HepG2 (cell line): Measurements from ENCODE around the gene ERP27. TPM values are rescaled to one million over a fixed set of nuclear protein-coding genes. Genes with fewer than 3 reads are reported as not detected.

Experiments
- ATAC-seq: fragments of 200-7000 bp; cut with Tn5 transposase; 3 replicates; pipeline ENCODE4 v1.9.1; 2020; ENCODE audit warnings: mild to moderate bottlenecking, moderate library complexity
- BruUV-seq: library from RNA; stranded (reverse); fragments of 400-500 nt; replicated peaks from 2 replicates; lab custom pipeline; 2021; lab: Mats Ljungman, UMichigan
- CTCF ChIA-PET: fragments of 300-600 bp; formaldehyde crosslinking; extraction: SDS; loops from one replicate; lab custom pipeline; 2021; ENCODE audit warnings: low total read pairs, inconsistent platforms, low intra/inter-chr PET ratio; lab: Yijun Ruan, JAX
- POLR2A ChIA-PET: fragments of 350-600 bp; sonication (Branson Sonifier 250); formaldehyde crosslinking; loops from one replicate; lab custom pipeline; 2020; ENCODE audit warnings: antibody characterized with exemption, inconsistent platforms; lab: Yijun Ruan, JAX
- DNase-seq: peaks from one replicate; pipeline ENCODE4 v3.0.0-alpha.2; 2015; ENCODE audit warnings: low spot score
- FAIRE-seq: peaks from 3 replicates; lab custom pipeline; 2011; peaks lifted over from hg19 to GRCh38; lab: Jason Lieb, UNC
- H2AFZ ChIP-seq: one replicate; pipeline ENCODE4 v1.6.1; 2011; ENCODE audit warnings: low read length, inconsistent platforms
- H3K27ac ChIP-seq: fragments of 300-600 bp; 3 replicates; pipeline ENCODE4 v1.8.0; 2011; ENCODE audit warnings: mixed run types, mild to moderate bottlenecking, mixed read lengths, low read length, inconsistent platforms; ENCODE audit not compliant: insufficient read depth; ENCODE audit errors: extremely low read length
- H3K27me3 ChIP-seq, 2 experiments: fragments of 200-600 bp in 1 of 2; 2 replicates in 1 of 2; 3 replicates in 1 of 2; pipeline versions ENCODE4 v1.6.0 to v1.8.0; 2011; ENCODE audit warnings: low read length in 2 of 2, mild to moderate bottlenecking in 2 of 2, moderate library complexity in 2 of 2, inconsistent platforms in 1 of 2; ENCODE audit not compliant: insufficient read depth in 2 of 2, control insufficient read depth in 1 of 2
- H3K36me3 ChIP-seq, 2 experiments: fragments of 200-600 bp in 1 of 2; replicated peaks in 1 of 2; 2 replicates in 1 of 2; 3 replicates in 1 of 2; pipeline versions ENCODE4 v1.5.1 to v1.8.0; 2011; ENCODE audit warnings: low read length in 2 of 2, inconsistent platforms in 1 of 2; ENCODE audit not compliant: insufficient read depth in 2 of 2, control insufficient read depth in 1 of 2
- H3K4me1 ChIP-seq: 2 replicates; pipeline ENCODE4 v1.5.1; 2012; ENCODE audit warnings: low read length, inconsistent platforms; ENCODE audit not compliant: insufficient read depth
- H3K4me2 ChIP-seq: 2 replicates; pipeline ENCODE4 v1.6.0; 2011; ENCODE audit warnings: low read depth, low read length, inconsistent platforms
- H3K4me3 ChIP-seq, 3 experiments: fragments of 200-600 bp in 1 of 3; sonication (generic), shearing (Covaris generic) in 1 of 3; replicated peaks in 1 of 3; 2 replicates each; pipeline ENCODE4 v1.5.1; 2011 to 2016; ENCODE audit warnings: low read length in 3 of 3, inconsistent platforms in 2 of 3, low read depth in 2 of 3, mild to moderate bottlenecking in 2 of 3, control low read depth in 1 of 3, mixed read lengths in 1 of 3; ENCODE audit not compliant: insufficient read depth in 1 of 3
- H3K79me2 ChIP-seq: one replicate; pipeline ENCODE4 v1.6.1; 2011; ENCODE audit warnings: low read length, inconsistent platforms; ENCODE audit not compliant: insufficient read depth
- H3K9ac ChIP-seq: 2 replicates; pipeline ENCODE4 v1.6.0; 2011; ENCODE audit warnings: mild to moderate bottlenecking, low read depth, low read length, inconsistent platforms; ENCODE audit not compliant: insufficient read depth
- H3K9me3 ChIP-seq: 2 replicates; pipeline ENCODE4 v1.5.1; 2012; ENCODE audit warnings: mild to moderate bottlenecking, low read length
- H4K20me1 ChIP-seq: 2 replicates; pipeline ENCODE4 v1.6.0; 2011; ENCODE audit warnings: inconsistent platforms, mild to moderate bottlenecking, low read length, moderate library complexity; ENCODE audit not compliant: insufficient read depth
- CBX5 ChIP-seq: sonication (generic); formaldehyde crosslinking; IDR thresholded peaks from 2 replicates; pipeline ENCODE4 v1.4.0; 2020; ENCODE audit warnings: missing genetic modification reagents, borderline replicate concordance
- ETV6 ChIP-seq: sonication (generic); formaldehyde crosslinking; conservative IDR thresholded peaks from 2 replicates; pipeline ENCODE4 v1.4.0; 2020; ENCODE audit warnings: missing genetic modification reagents
- GABPB1 ChIP-seq: IDR thresholded peaks from 2 replicates; pipeline ENCODE4 v1.6.1; 2016; ENCODE audit warnings: mild to moderate bottlenecking, missing genetic modification reagents, moderate library complexity, missing compliant biosample characterization
- GZF1 ChIP-seq: sonication (generic); formaldehyde crosslinking; IDR thresholded peaks from 2 replicates; pipeline ENCODE4 v1.5.1; 2020; ENCODE audit warnings: mild to moderate bottlenecking, missing genetic modification reagents
- KDM1A ChIP-seq: IDR thresholded peaks from 2 replicates; pipeline ENCODE4 v1.6.1; 2016; ENCODE audit warnings: missing compliant biosample characterization
- NCOR1 ChIP-seq: fragments of 200-600 bp; sonication (generic); IDR thresholded peaks from 2 replicates; pipeline ENCODE4 v1.7.0; 2017; ENCODE audit warnings: antibody characterized with exemption, low read length, borderline replicate concordance
- NFE2 ChIP-seq: sonication (generic); formaldehyde crosslinking; IDR thresholded peaks from 2 replicates; pipeline ENCODE4 v1.4.0; 2020; ENCODE audit warnings: missing genetic modification reagents
- NFE2L2 ChIP-seq: fragments of 150-350 bp; IDR thresholded peaks from 2 replicates; pipeline ENCODE4 v1.6.1; 2014; ENCODE audit warnings: low read length
- RFXANK ChIP-seq: IDR thresholded peaks from 2 replicates; pipeline ENCODE4 v1.6.1; 2016
- SNAI1 ChIP-seq: sonication (generic); formaldehyde crosslinking; IDR thresholded peaks from 2 replicates; pipeline ENCODE4 v1.5.0; 2020; ENCODE audit warnings: mild to moderate bottlenecking, missing genetic modification reagents, borderline replicate concordance
- SP140L ChIP-seq: sonication (generic); formaldehyde crosslinking; IDR thresholded peaks from 2 replicates; pipeline ENCODE4 v1.4.0; 2020; ENCODE audit warnings: missing genetic modification reagents, borderline replicate concordance
- ZNF3 ChIP-seq: IDR thresholded peaks from 2 replicates; pipeline ENCODE4 v1.7.0; 2017; ENCODE audit warnings: inconsistent platforms
- ZNF839 ChIP-seq: sonication (generic); formaldehyde crosslinking; IDR thresholded peaks from 2 replicates; pipeline ENCODE4 v1.4.0; 2020; ENCODE audit warnings: missing genetic modification reagents, mild to moderate bottlenecking, borderline replicate concordance
- WGBS: methylation state at CpG from one replicate; pipeline ENCODE4 v1.1.6; 2017; ENCODE audit warnings: low lambda C conversion rate; 5-methylcytosine and 5-hydroxymethylcytosine counted together
- in situ Hi-C: cut with HindIII; loops from 2 replicates; pipeline ENCODE4 v1.10.0; 2017; ENCODE audit warnings: low pct_unique_long_range_greater_than_20kb; ENCODE audit not compliant: extremely low pct_ligation_motif_present
- intact Hi-C: fragments of 100-400 bp; cut with micrococcal nuclease; formaldehyde crosslinking; loops from one replicate; pipeline ENCODE4 v1.10.0; 2022; ENCODE audit not compliant: unreplicated experiment
- polyA plus RNA-seq, 8 experiments: library from polyadenylated mRNA; depleted of rRNA in 3 of 8; stranded (reverse) in 7 of 8; unstranded in 1 of 8; fragments of >200 nt; fragmentation: Illumina TruSeq in 4 of 8; extraction: Trizol in 4 of 8; gene quantifications; 2 replicates each; pipeline versions ENCODE4 v1.2.1 to v1.2.3, GENCODE V29; 2011 to 2016; ENCODE audit warnings: low read depth in 4 of 8, missing spikeins in 1 of 8, mixed read lengths in 1 of 8; ENCODE audit not compliant: insufficient read depth in 1 of 8
- total RNA-seq, 5 experiments: library from RNA; depleted of rRNA; stranded (reverse); fragments of >200 nt; fragmentation: Illumina TruSeq; extraction: Trizol; gene quantifications; 2 replicates each; pipeline ENCODE4 v1.2.3, GENCODE V29; 2016; ENCODE audit warnings: low read depth in 1 of 5
- TF ChIP-seq, protein P1 (sequence below): sonication (generic); formaldehyde crosslinking; IDR thresholded peaks from 2 replicates; pipeline ENCODE4 v1.4.0; 2020; ENCODE audit warnings: missing genetic modification reagents, borderline replicate concordance
- TF ChIP-seq, protein P2 (sequence below): IDR thresholded peaks from 2 replicates; pipeline ENCODE4 v1.6.1; 2012; ENCODE audit warnings: low read length, improper control_type of control experiment

ERP27 gene
- total and polyA plus RNA-seq, 2 of the 13 experiments (the other 11 are each of a cell fraction or from before 2014, with no cell fraction given): 1.8 to 6.6 TPM

DNA sequence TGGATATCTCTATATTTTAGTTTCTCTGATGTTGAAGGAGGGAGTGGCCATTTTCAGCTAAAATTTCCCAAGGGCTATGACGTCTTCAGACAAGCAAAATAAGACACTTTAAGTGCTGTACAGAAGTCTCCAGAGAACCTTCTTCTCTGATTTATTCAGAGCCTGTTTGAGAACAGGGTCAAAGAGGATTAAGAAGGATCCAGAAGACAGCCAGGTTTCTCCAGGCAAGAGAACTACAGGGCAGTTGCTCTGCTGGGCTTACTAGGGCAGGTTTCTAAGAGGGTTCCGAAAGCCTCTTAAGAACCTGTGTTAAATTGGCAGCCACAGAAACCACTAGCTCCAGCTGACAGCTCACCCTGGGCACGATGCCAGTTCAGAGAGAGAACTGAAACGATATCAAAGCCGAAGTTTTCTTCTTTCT lies 53.9 kb downstream of the ERP27 start (continued):
- TF ChIP-seq KDM1A (CRISPR knock-in tag) (no peak), CBX5 (CRISPR knock-in tag) (no peak), SP140L (no peak)
- TF ChIP-seq, protein P1, sequence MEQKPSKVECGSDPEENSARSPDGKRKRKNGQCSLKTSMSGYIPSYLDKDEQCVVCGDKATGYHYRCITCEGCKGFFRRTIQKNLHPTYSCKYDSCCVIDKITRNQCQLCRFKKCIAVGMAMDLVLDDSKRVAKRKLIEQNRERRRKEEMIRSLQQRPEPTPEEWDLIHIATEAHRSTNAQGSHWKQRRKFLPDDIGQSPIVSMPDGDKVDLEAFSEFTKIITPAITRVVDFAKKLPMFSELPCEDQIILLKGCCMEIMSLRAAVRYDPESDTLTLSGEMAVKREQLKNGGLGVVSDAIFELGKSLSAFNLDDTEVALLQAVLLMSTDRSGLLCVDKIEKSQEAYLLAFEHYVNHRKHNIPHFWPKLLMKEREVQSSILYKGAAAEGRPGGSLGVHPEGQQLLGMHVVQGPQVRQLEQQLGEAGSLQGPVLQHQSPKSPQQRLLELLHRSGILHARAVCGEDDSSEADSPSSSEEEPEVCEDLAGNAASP (CRISPR knock-in tag): no peak
- TF ChIP-seq, protein P2, sequence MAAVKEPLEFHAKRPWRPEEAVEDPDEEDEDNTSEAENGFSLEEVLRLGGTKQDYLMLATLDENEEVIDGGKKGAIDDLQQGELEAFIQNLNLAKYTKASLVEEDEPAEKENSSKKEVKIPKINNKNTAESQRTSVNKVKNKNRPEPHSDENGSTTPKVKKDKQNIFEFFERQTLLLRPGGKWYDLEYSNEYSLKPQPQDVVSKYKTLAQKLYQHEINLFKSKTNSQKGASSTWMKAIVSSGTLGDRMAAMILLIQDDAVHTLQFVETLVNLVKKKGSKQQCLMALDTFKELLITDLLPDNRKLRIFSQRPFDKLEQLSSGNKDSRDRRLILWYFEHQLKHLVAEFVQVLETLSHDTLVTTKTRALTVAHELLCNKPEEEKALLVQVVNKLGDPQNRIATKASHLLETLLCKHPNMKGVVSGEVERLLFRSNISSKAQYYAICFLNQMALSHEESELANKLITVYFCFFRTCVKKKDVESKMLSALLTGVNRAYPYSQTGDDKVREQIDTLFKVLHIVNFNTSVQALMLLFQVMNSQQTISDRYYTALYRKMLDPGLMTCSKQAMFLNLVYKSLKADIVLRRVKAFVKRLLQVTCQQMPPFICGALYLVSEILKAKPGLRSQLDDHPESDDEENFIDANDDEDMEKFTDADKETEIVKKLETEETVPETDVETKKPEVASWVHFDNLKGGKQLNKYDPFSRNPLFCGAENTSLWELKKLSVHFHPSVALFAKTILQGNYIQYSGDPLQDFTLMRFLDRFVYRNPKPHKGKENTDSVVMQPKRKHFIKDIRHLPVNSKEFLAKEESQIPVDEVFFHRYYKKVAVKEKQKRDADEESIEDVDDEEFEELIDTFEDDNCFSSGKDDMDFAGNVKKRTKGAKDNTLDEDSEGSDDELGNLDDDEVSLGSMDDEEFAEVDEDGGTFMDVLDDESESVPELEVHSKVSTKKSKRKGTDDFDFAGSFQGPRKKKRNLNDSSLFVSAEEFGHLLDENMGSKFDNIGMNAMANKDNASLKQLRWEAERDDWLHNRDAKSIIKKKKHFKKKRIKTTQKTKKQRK: no peak

DNA sequence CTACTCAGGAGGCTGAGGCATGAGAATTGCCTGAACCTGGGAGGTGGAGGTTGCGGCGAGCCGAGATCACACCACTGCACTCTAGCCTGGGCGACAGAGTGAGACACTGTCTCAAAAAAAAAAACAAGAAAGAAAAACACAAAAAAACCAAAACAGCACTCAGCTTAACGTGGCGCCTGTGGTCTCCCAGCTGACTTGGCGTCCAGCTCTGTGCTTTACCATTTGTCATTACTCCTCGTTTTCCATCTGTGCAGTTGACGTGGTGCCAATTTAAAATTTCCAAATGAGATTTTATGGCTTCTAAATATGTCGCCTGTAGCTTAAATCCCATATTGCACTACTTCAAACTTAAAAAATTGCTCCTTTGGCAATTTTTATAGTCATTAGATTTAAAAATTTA lies 54.7 kb downstream of the ERP27 start:
- 49% methylated on average over 10 of the region's 10 CpGs for WGBS
- BruUV-seq: no TSS peak
- no peaks in the 10 kb centered on the region for H3K4me1 ChIP-seq
- H3K27ac ChIP-seq: no peak overlapping the region
- ChIA-PET CTCF (no interaction called here), POLR2A (no interaction called here)
- H3K4me2 ChIP-seq: no peak overlapping the region
- no peak overlapping the region for H2AFZ ChIP-seq
- H3K4me3 ChIP-seq: no peak overlapping the region
- H3K79me2 ChIP-seq: no peaks in the 10 kb centered on the region
- in situ Hi-C loops: no loop called here
- no peak overlapping the region for H3K9ac ChIP-seq
- no peaks in the 10 kb centered on the region for H3K36me3 ChIP-seq
- ATAC-seq (no peak), DNase-seq (no peak), FAIRE-seq (no peak)
- H3K27me3 ChIP-seq: no peaks in the 10 kb centered on the region
- H4K20me1 ChIP-seq: no peaks in the 10 kb centered on the region
- intact Hi-C loops: no loop called here
- no peaks in the 10 kb centered on the region for H3K9me3 ChIP-seq
- TF ChIP-seq NCOR1 (no peak), NFE2L2 (no peak), ETV6 (CRISPR knock-in tag) (no peak), ZNF839 (CRISPR knock-in tag) (no peak), GABPB1 (CRISPR knock-in tag) (no peak), ZNF3 (no peak), GZF1 (no peak), SNAI1 (no peak), NFE2 (CRISPR knock-in tag) (no peak), RFXANK (CRISPR knock-in tag) (no peak)
